GM12891 (cell line): ENCODE results near the gene GUCY1A1.

Source experiments
- POLR2A ChIP-seq: IDR thresholded peaks from 2 replicates; pipeline ENCODE4 v1.6.1; 2011; ENCODE audit warnings: low read depth, low read length, control low read depth
- POLR2AphosphoS5 ChIP-seq: IDR thresholded peaks from 2 replicates; pipeline ENCODE4 v1.6.1; 2011; ENCODE audit warnings: low read depth, low read length, control low read depth
- POU2F2 ChIP-seq: IDR thresholded peaks from 2 replicates; pipeline ENCODE4 v1.6.1; 2011; ENCODE audit warnings: low read depth, mild to moderate bottlenecking, control low read depth, low read length, moderate library complexity
- SPI1 ChIP-seq: IDR thresholded peaks from 2 replicates; pipeline ENCODE4 v1.6.1; 2011; ENCODE audit warnings: low read depth, low read length, control low read depth
- TAF1 ChIP-seq: IDR thresholded peaks from 2 replicates; pipeline ENCODE4 v1.6.1; 2011; ENCODE audit warnings: low read depth, low read length, control low read depth

- no peak for TF ChIP-seq POLR2AphosphoS5
- TF ChIP-seq POLR2A: no peak
- no peak for TF ChIP-seq TAF1
- TF ChIP-seq SPI1: no peak
- no peak for TF ChIP-seq POU2F2
Observed at GRCh38 chr4:155777971-155778735, 111.5 kb downstream of the GUCY1A1 start.
